ENCODE data around the gene PPARGC1A. TPM values are rescaled to one million over a fixed set of nuclear protein-coding genes. Genes with fewer than 3 reads are reported as not detected.

Gene PPARGC1A
- total RNA-seq, 1 donor from 2014 or later = 0.48 TPM

- DNase-seq (ENCODE audit: low read depth) (no peak), FAIRE-seq (no peak)
- Histone ChIP-seq H3K9me3 (ENCODE audit: insufficient read depth, low read depth, low read length) (no peaks in the 10 kb centered on the region), H3K4me2 (ENCODE audit: low read length) (no peak overlapping the region), H2AFZ (ENCODE audit: low read depth, low read length) (no peak overlapping the region), H3K4me1 (ENCODE audit: insufficient read depth, low read length) (peaks cover 15% of the 10 kb centered on the region), H3K4me3 (ENCODE audit: insufficient read depth, low read depth, low read length) (no peak overlapping the region), H3K27me3 (ENCODE audit: insufficient read depth, low read length) (no peaks in the 10 kb centered on the region), H4K20me1 (ENCODE audit: insufficient read depth, low read length) (no peaks in the 10 kb centered on the region), H3K36me3 (ENCODE audit: insufficient read depth, low read length) (no peaks in the 10 kb centered on the region), H3K79me2 (ENCODE audit: insufficient read depth, low read length) (no peaks in the 10 kb centered on the region), H3K27ac (ENCODE audit: low read depth, low read length) (no peak overlapping the region), H3K9ac (ENCODE audit: low read length) (no peak overlapping the region)
- Mint-ChIP-seq H3K9me3 (ENCODE audit: unreplicated experiment) (no peaks in the 10 kb centered on the region), H3K4me3 (ENCODE audit: unreplicated experiment) (no peak overlapping the region), H3K27ac (ENCODE audit: unreplicated experiment) (no peak overlapping the region), H3K27me3 (ENCODE audit: low read depth, unreplicated experiment) (no peaks in the 10 kb centered on the region), H3K36me3 (ENCODE audit: low read depth, unreplicated experiment) (no peaks in the 10 kb centered on the region), H3K4me1 (ENCODE audit: low read depth, unreplicated experiment) (peaks cover 14% of the 10 kb centered on the region)
- TF ChIP-seq EZH2 (IDR thresholded peaks at IDR 0.05; ENCODE audit: insufficient read depth, low read length) = no peak
- TF ChIP-seq, protein P1, sequence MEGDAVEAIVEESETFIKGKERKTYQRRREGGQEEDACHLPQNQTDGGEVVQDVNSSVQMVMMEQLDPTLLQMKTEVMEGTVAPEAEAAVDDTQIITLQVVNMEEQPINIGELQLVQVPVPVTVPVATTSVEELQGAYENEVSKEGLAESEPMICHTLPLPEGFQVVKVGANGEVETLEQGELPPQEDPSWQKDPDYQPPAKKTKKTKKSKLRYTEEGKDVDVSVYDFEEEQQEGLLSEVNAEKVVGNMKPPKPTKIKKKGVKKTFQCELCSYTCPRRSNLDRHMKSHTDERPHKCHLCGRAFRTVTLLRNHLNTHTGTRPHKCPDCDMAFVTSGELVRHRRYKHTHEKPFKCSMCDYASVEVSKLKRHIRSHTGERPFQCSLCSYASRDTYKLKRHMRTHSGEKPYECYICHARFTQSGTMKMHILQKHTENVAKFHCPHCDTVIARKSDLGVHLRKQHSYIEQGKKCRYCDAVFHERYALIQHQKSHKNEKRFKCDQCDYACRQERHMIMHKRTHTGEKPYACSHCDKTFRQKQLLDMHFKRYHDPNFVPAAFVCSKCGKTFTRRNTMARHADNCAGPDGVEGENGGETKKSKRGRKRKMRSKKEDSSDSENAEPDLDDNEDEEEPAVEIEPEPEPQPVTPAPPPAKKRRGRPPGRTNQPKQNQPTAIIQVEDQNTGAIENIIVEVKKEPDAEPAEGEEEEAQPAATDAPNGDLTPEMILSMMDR (IDR thresholded peaks at IDR 0.05; ENCODE audit: insufficient read depth, low read depth, low read length) = no peak
Measured at GRCh38 chr4:23932186-23932585, 42.3 kb upstream of the PPARGC1A start.

DNA sequence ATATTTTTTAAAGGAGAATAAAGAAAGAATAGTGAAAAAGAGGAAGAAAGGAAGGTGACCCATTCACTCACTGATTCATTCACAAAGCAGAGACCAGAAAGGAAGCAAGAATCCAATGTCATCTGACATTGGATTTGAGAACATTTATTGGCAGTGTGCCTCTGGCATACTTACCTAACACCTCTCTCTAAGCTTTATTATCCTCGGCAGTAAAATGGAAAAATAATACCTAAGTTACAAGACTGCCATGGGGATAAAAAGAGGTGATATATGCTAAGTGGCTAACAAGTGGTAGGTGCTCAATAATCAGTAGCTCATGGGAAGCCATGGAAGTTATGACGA, 41.6 kb upstream of the PPARGC1A start:
- DNase-seq (ENCODE audit: low read depth) (no peak), FAIRE-seq (no peak)
- Histone ChIP-seq H3K36me3 (ENCODE audit: insufficient read depth, low read length) (no peaks in the 10 kb centered on the region), H3K4me2 (ENCODE audit: low read length) (no peak overlapping the region), H3K27me3 (ENCODE audit: insufficient read depth, low read length) (no peaks in the 10 kb centered on the region), H3K9ac (ENCODE audit: low read length) (no peak overlapping the region), H2AFZ (ENCODE audit: low read depth, low read length) (no peak overlapping the region), H3K4me3 (ENCODE audit: insufficient read depth, low read depth, low read length) (no peak overlapping the region), H3K9me3 (ENCODE audit: insufficient read depth, low read depth, low read length) (no peaks in the 10 kb centered on the region), H4K20me1 (ENCODE audit: insufficient read depth, low read length) (no peaks in the 10 kb centered on the region), H3K79me2 (ENCODE audit: insufficient read depth, low read length) (no peaks in the 10 kb centered on the region), H3K4me1 (ENCODE audit: insufficient read depth, low read length) (peaks cover 12% of the 10 kb centered on the region), H3K27ac (ENCODE audit: low read depth, low read length) (no peak overlapping the region)
- TF ChIP-seq, protein P1 (IDR thresholded peaks at IDR 0.05; ENCODE audit: insufficient read depth, low read depth, low read length) = no peak
- no peak for TF ChIP-seq EZH2 (IDR thresholded peaks at IDR 0.05; ENCODE audit: insufficient read depth, low read length)
- no peak overlapping the region for H3K4me3 Mint-ChIP-seq (ENCODE audit: unreplicated experiment)
- no peaks in the 10 kb centered on the region for H3K9me3 Mint-ChIP-seq (ENCODE audit: unreplicated experiment)
- H3K4me1 Mint-ChIP-seq (ENCODE audit: low read depth, unreplicated experiment) = peaks cover 14% of the 10 kb centered on the region
- H3K36me3 Mint-ChIP-seq (ENCODE audit: low read depth, unreplicated experiment) = no peaks in the 10 kb centered on the region
- H3K27me3 Mint-ChIP-seq (ENCODE audit: low read depth, unreplicated experiment) = peaks cover 2% of the 10 kb centered on the region
- H3K27ac Mint-ChIP-seq (ENCODE audit: unreplicated experiment) = no peak overlapping the region

DNA sequence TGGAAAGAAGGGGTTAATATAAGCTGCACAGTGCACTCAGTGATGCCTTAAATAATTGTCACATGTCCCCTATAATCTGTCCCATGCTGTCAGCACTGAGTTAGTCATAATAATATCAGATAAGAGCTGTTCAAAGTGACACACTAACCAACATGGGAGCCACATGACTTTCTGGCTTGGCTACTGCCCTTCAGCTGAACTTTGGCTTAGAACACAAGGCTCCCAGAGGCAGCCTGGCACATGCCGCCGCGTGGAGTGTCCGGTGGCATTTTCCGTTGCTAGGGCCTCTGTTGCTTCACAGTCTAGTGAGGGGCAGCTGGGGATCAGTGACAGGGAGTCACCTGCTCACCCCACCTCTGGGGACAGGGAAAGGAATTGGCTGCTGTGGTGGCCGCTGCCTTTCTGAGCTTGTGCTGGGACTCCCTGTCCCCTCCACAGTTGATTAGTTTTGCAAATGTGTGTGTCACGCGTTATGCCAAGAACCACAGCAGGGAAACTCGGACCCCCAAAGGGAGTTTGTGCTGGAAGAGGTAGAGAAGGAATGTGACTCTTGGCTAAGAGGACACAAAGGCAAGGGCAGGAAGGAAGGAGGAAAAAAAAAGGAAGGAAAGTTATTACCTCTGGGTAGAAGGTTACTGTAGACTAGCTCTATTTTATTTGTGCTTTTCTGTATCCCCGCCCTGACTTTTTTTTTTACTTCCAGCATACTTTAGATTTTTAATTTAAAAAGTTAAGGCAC, 41.1 kb upstream of the PPARGC1A start:
- Mint-ChIP-seq H3K4me1 (ENCODE audit: low read depth, unreplicated experiment) (peaks cover 14% of the 10 kb centered on the region), H3K27ac (ENCODE audit: unreplicated experiment) (no peak overlapping the region), H3K36me3 (ENCODE audit: low read depth, unreplicated experiment) (no peaks in the 10 kb centered on the region), H3K9me3 (ENCODE audit: unreplicated experiment) (no peaks in the 10 kb centered on the region), H3K27me3 (ENCODE audit: low read depth, unreplicated experiment) (peaks cover 6% of the 10 kb centered on the region), H3K4me3 (ENCODE audit: unreplicated experiment) (no peak overlapping the region)
- no peaks in the 10 kb centered on the region for H3K79me2 ChIP-seq (ENCODE audit: insufficient read depth, low read length)
- no peak overlapping the region for H3K4me2 ChIP-seq (ENCODE audit: low read length)
- DNase-seq (ENCODE audit: low read depth) (peak; percentile 35), FAIRE-seq (no peak)
- H3K4me3 ChIP-seq (ENCODE audit: insufficient read depth, low read depth, low read length) = no peak overlapping the region
- no peak for TF ChIP-seq EZH2 (IDR thresholded peaks at IDR 0.05; ENCODE audit: insufficient read depth, low read length)
- TF ChIP-seq, protein P1 (IDR thresholded peaks at IDR 0.05; ENCODE audit: insufficient read depth, low read depth, low read length) = no peak
- no peaks in the 10 kb centered on the region for H3K27me3 ChIP-seq (ENCODE audit: insufficient read depth, low read length)
- no peak overlapping the region for H2AFZ ChIP-seq (ENCODE audit: low read depth, low read length)
- H3K36me3 ChIP-seq (ENCODE audit: insufficient read depth, low read length) = no peaks in the 10 kb centered on the region
- no peaks in the 10 kb centered on the region for H3K9me3 ChIP-seq (ENCODE audit: insufficient read depth, low read depth, low read length)
- H3K4me1 ChIP-seq (ENCODE audit: insufficient read depth, low read length) = peaks cover 12% of the 10 kb centered on the region
- no peak overlapping the region for H3K9ac ChIP-seq (ENCODE audit: low read length)
- H3K27ac ChIP-seq (ENCODE audit: low read depth, low read length) = no peak overlapping the region
- H4K20me1 ChIP-seq (ENCODE audit: insufficient read depth, low read length) = no peaks in the 10 kb centered on the region
